ENCODE measurements around the gene PIGN. TPM values are rescaled to one million over a fixed set of nuclear protein-coding genes. Genes with fewer than 3 reads are reported as not detected.
"Not testable (repeated sequence)": the region's sequence is repeated elsewhere in the genome, so short reads cannot be mapped to it uniquely, and the experiment has no call there.

Gene PIGN
- total RNA-seq, 1 experiment from 2014 or later, result 37.5 TPM

- DNase-seq (ENCODE audit: extremely low read depth, low read depth), result peak; percentile 26
These were observed 3.2 kb downstream of the PIGN start for GRCh38 chr18:62183578-62184195.

GRCh38 chr18:62182220-62182619, 4.6 kb downstream of the PIGN start:
- no peak for DNase-seq (ENCODE audit: extremely low read depth, low read depth)

- DNase-seq (ENCODE audit: extremely low read depth, low read depth), result no peak
These were observed 7.6 kb downstream of the PIGN start for GRCh38 chr18:62179213-62179612.

GRCh38 chr18:62177271-62177670, 9.6 kb downstream of the PIGN start:
- DNase-seq (ENCODE audit: extremely low read depth, low read depth), result no peak

GRCh38 chr18:62175521-62175920, 11.3 kb downstream of the PIGN start:
- DNase-seq (ENCODE audit: extremely low read depth, low read depth), result no peak

GRCh38 chr18:62172298-62172697, 14.6 kb downstream of the PIGN start:
- no peak for DNase-seq (ENCODE audit: extremely low read depth, low read depth)

GRCh38 chr18:62170857-62171256, 16.0 kb downstream of the PIGN start:
- DNase-seq (ENCODE audit: extremely low read depth, low read depth), result no peak

- DNase-seq (ENCODE audit: extremely low read depth, low read depth), result not testable (repeated sequence)
These were observed 20.3 kb downstream of the PIGN start for GRCh38 chr18:62166524-62166923.

GRCh38 chr18:62165583-62165982, 21.3 kb downstream of the PIGN start:
- DNase-seq (ENCODE audit: extremely low read depth, low read depth), result no peak

GRCh38 chr18:62164855-62165487, 21.9 kb downstream of the PIGN start:
- DNase-seq (ENCODE audit: extremely low read depth, low read depth), result no peak

GRCh38 chr18:62164310-62164709, 22.5 kb downstream of the PIGN start:
- no peak for DNase-seq (ENCODE audit: extremely low read depth, low read depth)

- no peak for DNase-seq (ENCODE audit: extremely low read depth, low read depth)
These were observed 29.0 kb downstream of the PIGN start for GRCh38 chr18:62157843-62158242.

GRCh38 chr18:62152844-62153243, 34.0 kb downstream of the PIGN start:
- no peak for DNase-seq (ENCODE audit: extremely low read depth, low read depth)

- no peak for DNase-seq (ENCODE audit: extremely low read depth, low read depth)
These were observed 35.6 kb downstream of the PIGN start for GRCh38 chr18:62151068-62151771.

- no peak for DNase-seq (ENCODE audit: extremely low read depth, low read depth)
These were observed 42.5 kb downstream of the PIGN start for GRCh38 chr18:62144338-62144737.

GRCh38 chr18:62140259-62140658, 46.6 kb downstream of the PIGN start:
- no peak for DNase-seq (ENCODE audit: extremely low read depth, low read depth)

- no peak for DNase-seq (ENCODE audit: extremely low read depth, low read depth)
These were observed 48.2 kb downstream of the PIGN start for GRCh38 chr18:62138461-62139235.

- DNase-seq (ENCODE audit: extremely low read depth, low read depth), result peak; percentile 51
These were observed 55.5 kb downstream of the PIGN start for GRCh38 chr18:62131301-62131909.

- DNase-seq (ENCODE audit: extremely low read depth, low read depth), result no peak
These were observed 58.7 kb downstream of the PIGN start for GRCh38 chr18:62128157-62128556.

- no peak for DNase-seq (ENCODE audit: extremely low read depth, low read depth)
These were observed 60.1 kb downstream of the PIGN start for GRCh38 chr18:62126737-62127136.

- DNase-seq (ENCODE audit: extremely low read depth, low read depth), result no peak
These were observed 61.2 kb downstream of the PIGN start for GRCh38 chr18:62125702-62126101.

Data from NCI-H460 (cell line).